Right renal cortex interstitium (tissue), 3 donors: Measurements from ENCODE around the gene COG2. TPM values are rescaled to one million over a fixed set of nuclear protein-coding genes. Genes with fewer than 3 reads are reported as not detected.
"Not testable (repeated sequence)": the region's sequence is repeated elsewhere in the genome, so short reads cannot be mapped to it uniquely, and the experiment has no call there.

Experiments
- DNase-seq, 3 donors: peaks; one replicate each; pipeline ENCODE4 v3.0.0-alpha.2; 2013; ENCODE audit warnings: low read depth in 3 of 3, low spot score in 2 of 3
- polyA plus RNA-seq, 3 donors: library from polyadenylated mRNA; unstranded; fragments of 120-200 nt; gene quantifications; one replicate each; pipeline ENCODE4 v1.2.1, GENCODE V29; 2013; ENCODE audit not compliant: insufficient read length in 3 of 3

The COG2 gene
- polyA plus RNA-seq, 3 donors, result 31.5 to 33.7 (median 32.2) TPM

DNA sequence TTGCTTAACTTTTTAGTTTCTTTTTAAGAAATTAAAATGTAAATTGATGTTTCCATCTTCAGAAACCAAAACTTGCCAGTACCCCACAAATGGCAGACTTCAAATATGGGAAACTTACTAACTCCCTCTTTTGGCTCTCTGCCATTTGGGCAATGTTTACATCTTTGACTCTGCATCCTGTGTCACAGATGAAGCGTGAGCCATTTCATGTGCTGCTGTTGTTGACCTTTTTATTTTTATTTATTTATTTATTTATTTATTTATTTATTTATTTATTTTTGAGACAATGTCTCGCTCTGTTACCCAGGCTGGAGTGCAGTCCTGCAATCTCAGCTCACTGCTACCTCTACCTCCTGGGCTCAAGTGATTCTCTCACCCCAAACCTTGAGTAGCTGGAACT is 16.0 kb upstream of the COG2 start:
- no peak for DNase-seq

DNA sequence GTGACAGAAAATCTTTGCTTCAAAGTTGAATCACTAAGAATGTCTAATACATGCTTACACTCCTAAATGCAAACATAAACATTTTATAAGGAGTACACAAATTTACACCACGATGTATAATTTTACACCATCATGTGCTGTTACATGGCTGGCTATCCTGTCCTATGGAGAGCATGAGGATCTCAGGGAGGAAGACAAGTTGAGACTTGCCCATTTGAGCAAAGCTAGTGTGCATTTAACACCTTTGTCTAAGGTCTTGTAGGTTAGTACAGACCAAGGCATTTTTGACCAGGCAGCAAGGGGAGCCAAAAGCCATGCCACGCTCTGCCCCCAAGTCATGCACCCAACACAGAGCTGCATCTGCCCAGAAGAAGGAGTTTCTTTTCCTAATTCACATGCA is 14.5 kb upstream of the COG2 start:
- no peak for DNase-seq

DNA sequence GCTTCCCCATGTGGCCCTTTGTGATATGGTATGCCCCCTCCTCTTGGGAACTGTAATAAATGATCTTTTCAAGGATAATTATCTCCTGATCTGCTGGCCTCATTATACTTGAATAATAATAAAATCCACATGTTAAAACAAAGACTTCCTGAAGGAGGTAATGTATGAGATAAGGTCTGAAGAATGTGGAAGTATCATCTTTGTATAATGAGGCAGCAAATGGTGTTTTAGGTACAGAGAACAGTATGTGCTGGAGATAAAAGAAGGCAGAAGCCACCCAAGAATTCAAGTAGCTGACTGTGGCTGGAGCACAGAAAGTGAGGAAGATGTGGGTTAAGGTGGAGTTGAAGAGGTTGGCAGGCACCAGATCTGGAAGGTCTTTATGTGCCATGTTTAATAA is 12.8 kb upstream of the COG2 start:
- DNase-seq, result no peak

DNA sequence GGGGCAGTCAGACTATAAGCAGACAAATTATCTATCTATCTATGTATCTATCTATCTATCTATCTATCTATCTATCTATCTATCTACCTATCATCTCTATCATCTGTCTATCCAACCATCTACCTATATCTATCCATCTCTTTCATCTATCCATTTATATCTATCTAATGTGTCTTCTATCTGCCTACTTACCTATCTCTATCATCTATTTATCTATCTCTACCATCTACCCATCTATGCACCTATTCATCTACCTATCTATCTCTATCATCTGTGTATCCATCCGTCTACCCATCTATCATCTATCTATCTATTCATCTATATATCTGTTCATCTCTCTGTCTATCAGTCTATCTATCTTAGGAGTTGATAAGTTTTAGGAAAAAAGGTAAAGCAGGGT is 10.8 kb upstream of the COG2 start:
- DNase-seq, result no peak

DNA sequence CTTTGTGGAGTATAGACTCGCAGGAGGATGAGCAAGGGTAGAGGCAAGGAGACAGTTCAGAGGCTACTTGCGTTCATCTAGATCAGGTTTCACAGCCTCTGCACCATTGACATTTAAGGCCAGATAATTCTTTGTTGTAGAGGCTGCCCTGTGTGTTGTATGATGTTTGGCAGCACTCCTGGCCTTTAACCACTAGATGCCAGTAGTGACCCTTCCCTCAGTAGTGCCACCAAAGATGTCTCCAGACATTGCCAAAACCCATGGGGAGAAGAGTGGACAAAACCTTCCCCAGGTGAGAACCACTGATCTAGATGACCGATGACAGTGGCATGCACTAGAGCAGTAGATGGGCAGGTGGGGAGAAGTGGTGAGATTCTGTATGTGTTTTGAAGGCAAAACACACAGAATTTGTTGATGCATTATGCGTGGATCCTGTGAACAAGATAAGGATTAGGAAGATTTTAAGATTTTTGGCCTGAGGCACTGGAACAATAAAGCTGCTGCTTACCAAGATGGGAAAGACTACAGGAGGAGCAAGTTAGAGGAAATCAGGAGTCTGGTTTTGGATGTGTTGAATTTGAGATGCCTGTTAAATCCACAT is 9.9 kb upstream of the COG2 start:
- DNase-seq, result no peak

DNA sequence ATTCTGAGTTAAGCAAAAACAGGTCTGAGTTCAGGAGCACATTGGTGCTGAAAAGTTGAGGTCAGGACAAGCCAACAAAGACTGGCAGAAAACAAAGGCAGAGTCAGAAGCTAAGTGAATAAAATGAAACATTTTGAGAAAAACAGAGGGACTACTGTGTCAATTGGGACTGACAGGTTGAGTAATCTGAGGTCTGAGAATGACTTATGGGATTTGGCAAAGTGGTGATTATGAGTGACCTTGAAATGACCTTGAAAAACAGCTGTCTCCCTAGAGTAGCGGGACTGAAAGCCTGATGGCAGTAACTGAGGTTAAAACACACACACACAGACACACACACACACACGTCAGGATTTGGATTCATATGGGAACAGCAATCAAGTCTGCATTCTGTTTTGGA is 8.8 kb upstream of the COG2 start:
- no peak for DNase-seq

DNA sequence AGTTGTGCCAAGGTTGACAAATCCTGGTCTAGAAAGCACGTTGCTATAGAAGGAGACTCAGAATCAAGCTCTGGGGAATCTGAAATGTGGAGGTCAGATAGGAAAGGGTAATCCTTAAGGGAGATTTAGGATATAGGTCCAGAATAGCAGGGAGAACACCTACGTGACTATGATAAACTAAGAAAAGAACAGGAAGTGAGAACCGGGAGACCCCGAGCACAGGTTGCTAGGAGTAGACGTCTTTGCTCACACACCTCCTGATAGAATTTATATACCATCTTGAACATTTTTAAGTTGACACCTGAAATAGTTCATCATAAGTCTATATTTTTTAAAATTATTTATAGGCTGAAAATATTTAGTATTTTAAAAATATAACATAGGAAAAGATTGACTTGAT is 7.9 kb upstream of the COG2 start:
- DNase-seq, result no peak

DNA sequence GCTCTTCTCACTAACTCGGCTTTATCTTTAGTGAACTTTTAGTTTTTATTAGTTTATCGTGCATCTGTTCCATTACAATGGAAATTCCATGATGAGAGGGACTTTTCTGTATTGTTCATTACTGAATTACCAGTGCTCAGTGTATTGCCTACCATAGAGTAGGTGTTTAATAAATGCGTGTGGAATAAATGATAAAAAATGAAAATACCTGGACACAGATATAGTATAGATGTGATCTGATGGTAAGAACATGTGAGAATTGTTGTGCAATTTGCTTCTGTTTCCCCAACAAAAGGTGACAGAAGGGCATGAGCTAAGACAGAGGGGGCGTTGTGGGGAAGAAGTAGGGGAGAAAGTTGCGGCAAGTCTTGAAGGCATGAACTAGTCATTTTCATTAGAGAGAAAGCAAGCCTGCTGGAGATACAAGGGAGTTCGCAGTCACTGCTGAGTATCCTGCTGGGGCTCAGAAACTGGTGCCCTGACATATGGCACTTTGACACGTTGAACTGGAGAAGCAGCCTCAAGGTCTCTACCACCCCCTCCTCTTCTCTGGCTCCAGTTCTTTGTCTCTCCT is 5.6 kb upstream of the COG2 start:
- no peak for DNase-seq

DNA sequence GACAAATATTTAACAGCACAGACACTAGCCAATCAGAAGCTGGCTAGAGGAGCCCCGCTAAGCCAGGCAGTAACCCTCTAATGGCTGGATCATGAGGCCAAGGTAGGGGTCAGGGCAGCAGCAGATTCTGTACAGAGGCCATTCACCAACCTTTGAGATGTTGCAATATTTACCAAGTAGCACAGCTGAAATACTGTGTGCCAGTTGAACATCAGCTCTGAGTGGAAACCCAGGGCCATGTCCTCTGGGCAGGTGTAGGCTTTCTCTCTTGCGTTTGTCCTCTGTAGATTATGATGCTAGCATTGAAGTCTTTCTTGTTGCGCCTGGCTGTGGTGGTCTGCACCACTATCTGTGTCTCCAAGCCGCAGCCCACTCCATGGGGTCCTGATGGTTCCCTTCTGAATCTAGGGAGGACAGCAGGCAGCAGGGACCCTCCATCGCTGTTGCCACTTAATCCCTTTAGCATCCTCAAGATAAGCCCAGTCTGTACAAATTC is 2.5 kb upstream of the COG2 start:
- no peak for DNase-seq

DNA sequence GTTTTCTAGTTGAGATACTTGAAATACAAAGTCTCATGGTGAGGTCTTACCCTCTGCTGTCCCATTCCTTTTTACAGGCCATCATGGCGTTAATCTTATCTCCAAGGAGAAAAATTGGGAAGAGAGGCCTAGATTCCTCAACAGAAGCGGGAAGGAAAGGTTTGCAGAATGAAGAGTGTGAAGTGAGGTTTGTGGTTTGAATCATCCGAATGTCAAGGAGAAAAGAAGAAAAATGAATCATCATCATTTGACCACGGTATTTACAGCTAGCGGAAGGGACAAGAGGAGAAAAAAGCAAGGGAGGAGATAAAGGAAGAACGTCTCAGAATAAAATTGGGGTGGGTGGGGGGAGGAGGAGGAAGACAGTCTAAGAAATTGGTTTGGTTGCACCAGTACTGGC is 935 bp upstream of the COG2 start:
- DNase-seq, result no peak

DNA sequence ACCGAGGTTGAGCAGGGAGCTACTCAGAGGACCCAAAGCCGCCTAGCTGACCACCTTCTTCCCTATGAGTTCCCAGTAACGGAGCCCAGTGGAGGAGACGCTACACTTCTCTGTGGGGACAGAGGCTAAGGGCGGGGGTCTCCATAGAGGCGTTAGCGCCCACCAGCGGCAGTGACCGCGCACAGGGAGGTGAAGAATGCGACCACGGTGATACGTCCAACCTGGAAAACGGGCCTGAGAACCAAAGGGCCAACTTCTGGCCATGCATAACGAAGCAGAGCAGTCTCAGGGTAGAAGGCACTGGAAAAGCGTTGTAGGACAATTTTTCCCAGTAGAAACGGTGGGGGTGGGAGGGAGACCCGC is 400 bp upstream of the COG2 start:
- DNase-seq, result no peak

DNA sequence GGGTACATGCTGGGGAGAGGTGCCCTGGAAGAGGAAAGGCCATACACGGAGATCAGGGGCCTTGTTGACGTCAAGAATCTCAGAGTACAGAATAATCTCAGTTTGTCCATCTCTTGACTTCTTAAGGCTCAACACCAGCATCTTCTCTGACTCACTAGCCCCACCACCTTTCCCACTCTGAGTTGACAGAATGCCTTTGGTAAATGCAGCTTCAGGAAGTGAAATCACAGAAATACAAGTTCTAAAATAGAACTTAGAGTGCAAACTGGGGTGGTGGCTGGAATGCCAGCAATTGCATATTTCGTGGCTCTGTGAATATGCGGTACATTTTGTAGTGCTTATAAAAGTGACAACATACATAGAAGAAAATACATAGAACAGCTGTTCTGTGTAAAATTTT is 1.6 kb downstream of the COG2 start:
- no peak for DNase-seq

DNA sequence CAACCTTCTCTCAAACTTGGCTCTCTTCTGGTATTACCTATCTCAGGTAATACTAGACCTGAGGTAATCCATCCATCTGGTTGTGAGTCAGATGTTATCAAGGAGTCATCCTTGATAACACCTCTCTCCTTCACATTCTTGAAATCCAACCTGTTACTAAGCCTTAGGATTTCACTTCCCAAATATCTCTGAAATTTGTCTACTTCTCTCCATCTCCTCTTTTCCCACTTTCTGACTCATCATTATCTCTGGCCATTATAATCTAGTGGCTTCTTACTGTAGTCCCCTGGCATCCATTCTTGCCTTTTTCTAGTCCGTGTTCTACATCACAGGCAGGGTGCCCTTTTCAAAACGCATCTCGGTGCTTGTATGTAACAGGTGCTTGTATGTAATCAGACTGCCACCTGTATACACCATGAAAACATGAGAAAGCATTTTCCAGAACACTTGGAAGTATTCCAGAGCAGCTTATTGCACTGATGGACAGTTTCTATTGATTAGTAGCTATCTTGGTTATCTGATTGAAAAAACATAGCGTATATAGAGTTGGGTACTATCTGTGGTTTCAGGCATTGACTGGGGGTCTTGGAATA is 4.5 kb downstream of the COG2 start:
- no peak for DNase-seq

DNA sequence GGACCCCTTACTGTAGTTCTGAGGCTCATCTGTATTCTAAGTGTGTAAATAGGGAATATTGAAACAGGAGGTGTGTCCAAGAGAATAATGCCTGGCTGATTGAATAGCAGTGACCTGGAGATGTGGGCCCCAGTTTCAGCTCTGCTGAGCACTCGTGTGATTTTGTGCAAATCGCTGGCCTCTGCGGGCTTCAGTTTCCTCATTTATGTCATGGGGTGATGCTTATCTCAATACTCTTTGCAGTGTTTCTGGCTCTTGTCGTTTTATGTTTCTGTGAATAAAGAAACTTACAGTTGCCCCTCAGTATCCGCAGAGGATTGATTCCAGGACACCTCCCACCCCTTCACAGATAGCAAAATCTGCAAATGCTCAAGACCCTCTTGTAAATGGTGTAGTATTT is 5.0 kb downstream of the COG2 start:
- no peak for DNase-seq

DNA sequence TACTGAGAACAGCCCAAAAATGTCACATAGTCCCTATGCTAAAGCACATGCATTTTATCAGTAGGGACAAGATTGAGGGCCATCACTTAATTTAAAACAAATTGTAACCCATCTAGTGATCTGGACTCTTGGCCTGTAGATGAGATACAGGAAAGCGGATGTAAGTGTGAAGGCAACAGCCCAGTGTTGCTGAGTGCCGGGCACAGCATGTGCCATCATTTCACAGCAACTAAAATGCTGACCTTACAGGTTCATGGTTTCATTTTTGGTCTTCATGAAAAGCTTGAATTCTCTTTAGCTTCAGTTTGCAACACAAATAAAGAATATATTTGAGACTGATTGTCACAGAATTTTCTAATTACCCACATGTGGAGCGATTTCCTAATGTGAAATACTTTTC is 5.8 kb downstream of the COG2 start:
- DNase-seq, result no peak

DNA sequence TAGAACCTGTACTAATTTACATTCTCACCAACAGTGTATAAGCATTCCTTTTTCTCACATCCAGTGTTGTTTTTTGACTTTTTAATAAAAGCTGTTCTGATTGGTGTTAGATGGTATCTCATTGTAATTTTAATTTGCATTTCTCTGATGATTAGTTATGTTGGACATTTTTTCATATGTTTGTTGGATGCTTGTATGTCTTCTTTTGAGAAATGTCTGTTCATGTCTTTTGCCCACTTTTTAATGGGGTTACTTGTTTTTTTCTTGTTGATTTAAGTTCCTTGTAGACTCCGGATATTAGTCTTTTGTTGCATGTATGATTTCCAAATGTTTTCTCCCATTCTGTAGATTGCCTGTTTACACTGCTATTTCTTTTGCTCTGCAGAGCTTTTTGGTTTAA is 8.0 kb downstream of the COG2 start:
- DNase-seq, result no peak

DNA sequence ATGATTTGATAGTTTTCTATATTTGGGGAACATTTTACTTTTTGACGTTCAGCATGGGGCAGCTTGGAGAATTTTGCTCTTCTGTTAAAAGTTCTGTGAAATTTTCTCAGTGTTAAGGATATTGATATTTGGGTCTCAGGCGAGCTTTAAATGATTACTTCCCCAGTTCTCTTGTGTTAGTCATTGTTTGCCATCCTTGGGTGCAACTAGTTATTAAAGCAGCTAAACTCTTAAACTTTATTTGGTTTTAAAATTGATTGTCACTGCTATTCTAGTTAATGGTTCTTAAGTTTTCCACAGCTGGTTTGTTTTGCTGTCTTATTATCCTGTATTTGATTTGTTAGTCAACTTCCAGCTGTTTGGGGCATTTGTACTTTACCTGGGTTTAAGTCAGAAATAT is 9.0 kb downstream of the COG2 start:
- DNase-seq, result no peak

DNA sequence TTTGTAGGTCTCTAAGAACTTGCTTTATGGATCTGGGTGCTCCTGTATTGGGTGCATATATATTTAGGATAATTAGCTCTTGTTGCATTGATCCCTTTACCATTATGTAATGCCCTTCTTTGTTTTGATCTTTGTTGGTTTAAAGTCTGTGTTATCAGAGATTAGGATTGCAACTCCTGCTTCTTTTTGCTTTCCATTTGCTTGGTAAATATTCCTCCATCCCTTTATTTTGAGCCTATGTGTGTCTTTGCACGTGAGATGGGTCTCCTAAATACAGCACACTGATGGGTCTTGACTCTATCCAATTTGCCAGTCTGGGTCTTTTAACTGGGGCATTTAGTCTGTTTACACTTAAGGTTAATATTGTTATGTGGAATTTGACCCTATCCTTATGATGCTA is 14.4 kb downstream of the COG2 start:
- DNase-seq, result not testable (repeated sequence)

DNA sequence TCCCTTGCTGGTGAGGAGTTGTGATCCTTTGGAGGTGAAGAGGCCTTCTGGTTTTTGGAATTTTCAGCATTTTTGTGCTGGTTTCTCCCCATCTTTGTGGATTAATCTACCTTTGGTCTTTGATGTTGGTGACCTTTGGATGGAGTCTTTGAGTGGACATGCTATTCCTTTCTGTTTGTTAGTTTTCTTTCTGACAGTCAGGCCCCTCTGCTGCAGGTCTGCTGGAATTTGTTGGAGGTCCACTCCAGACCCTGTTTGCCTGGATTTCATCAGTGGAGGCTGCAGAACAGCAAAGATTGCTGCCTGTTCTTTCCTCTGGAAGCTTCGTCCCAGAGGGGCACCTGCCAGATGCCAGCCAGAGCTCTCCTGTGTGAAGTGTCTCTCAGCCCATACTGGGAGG is 15.8 kb downstream of the COG2 start:
- DNase-seq, result not testable (repeated sequence)

DNA sequence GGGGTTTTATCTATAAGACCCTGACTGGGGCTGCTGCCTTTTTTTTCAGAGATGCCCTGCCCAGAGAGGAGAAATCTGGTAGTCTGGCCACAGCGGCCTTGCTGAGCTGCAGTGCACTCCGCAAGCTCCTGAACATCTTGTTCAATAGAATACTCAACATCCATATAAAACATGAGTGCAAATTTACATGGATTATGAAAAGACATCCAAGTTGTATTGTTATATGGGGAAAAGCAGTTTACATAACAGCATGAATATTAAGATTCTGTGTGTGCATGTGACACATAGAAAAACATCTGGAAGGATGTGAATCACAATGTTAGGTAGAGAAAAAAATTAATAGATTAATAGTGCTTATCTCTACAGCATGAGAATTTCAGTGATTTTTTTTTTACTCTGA is 16.4 kb downstream of the COG2 start:
- no peak for DNase-seq

DNA sequence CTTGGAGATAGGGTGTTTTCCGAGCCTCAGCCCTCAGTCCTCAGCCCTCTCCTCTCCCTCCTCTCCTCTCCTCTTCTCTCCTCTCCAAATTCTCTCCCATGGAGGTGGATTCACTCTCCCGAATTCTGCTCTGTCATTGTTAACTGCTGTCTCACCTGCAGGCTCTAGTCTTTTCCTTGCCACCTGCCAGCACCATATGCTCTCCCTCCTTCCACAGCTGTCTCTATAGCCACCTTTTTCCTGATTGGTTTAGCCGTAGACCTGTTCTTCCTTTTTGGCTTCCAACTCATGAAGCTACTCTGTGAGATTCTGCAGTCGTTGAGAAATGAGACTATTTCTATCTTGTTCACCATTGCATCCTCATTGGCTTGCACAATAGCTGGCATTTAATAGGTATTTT is 19.7 kb downstream of the COG2 start:
- no peak for DNase-seq

DNA sequence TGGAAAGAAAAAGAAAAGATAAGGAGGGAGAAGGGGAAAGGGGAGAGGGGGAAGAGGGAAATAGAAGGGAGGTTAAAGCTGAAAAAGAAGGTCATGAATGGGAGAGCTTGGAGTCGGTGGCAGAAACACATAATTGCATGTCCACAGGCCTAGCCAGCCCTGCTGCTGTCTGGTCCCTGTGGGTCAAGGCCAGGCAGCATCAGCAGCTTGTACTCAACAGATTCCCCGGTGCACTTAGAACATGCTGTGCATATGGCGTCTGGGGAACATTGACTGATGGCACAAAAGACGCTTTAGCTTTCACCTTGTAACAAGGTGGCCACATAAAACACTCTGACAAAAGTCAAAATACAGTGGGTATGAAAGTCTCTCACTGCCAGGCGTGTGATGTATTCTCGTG is 25.9 kb downstream of the COG2 start:
- DNase-seq, result no peak

DNA sequence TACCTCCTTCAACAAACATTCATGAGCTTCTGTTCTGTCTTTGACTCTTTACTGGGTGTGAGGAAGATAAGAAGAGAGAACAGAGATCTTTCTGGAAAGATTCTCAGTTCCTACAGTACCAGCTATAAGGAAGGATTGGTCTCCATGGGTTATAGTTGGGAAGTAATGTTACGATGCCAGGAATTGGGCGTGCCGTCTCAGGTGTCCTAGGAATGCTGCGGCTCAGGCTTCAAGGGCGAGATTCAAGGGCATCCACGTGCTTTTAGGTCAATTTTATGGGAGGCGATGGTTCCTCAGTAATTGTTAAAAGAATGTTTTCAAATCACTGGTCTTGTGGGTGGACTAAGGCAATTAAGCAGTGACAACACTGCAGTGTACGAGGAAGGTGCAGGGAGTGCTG is 27.3 kb downstream of the COG2 start:
- DNase-seq, result no peak
